ENCODE data around the gene KLHL7. TPM values are rescaled to one million over a fixed set of nuclear protein-coding genes. Genes with fewer than 3 reads are reported as not detected.

The KLHL7 gene
- total RNA-seq, 3 donors from 2014 or later (not counting 1 experiment from before 2014, with no cell fraction given) = 13.9 to 19.1 (median 14.5) TPM

- no peaks in the 10 kb centered on the region for H3K4me1 ChIP-seq (ENCODE audit: control insufficient read depth, insufficient read depth, low read length)
- 66% methylated on average over 3 of the region's 4 CpGs for WGBS (ENCODE audit: insufficient coverage)
- no peaks in the 10 kb centered on the region for H3K4me1 Mint-ChIP-seq
- intact Hi-C loops (cut with micrococcal nuclease) = no loop called here
- no peak overlapping the region for H3K27ac Mint-ChIP-seq
- H3K4me3 Mint-ChIP-seq = no peak overlapping the region
- H3K36me3 Mint-ChIP-seq = no peaks in the 10 kb centered on the region
- no peaks in the 10 kb centered on the region for H3K27me3 ChIP-seq (ENCODE audit: control insufficient read depth, insufficient read depth, low read length)
- no peak for TF ChIP-seq CTCF (IDR thresholded peaks at IDR 0.05)
- no peaks in the 10 kb centered on the region for H3K9me3 Mint-ChIP-seq
- DNase-seq (no peak), ATAC-seq (no peak)
- H3K4me3 ChIP-seq (ENCODE audit: low read length) = no peak overlapping the region
- peaks cover 2 to 15% of the 10 kb centered on the region in 2 donors for H3K27me3 Mint-ChIP-seq (ENCODE audit: low read depth in 2 of 2)
- H3K36me3 ChIP-seq (ENCODE audit: control insufficient read depth, insufficient read depth, low read length) = no peaks in the 10 kb centered on the region
- H3K9me3 ChIP-seq (ENCODE audit: control insufficient read depth, insufficient read depth, low read length) = no peaks in the 10 kb centered on the region
- H3K27ac ChIP-seq (ENCODE audit: low read length) = no peak overlapping the region
These were observed 121.4 kb downstream of the KLHL7 start for GRCh38 chr7:23226844-23227450.

Other genes starting within 250 kb of the KLHL7 start
- gene HYCC1, start 91.7 kb upstream of the KLHL7 start, total RNA-seq = 10 to 100 TPM; 30.1 to 44.8 (median 34.1) TPM
- gene NUP42, start 76.3 kb downstream of the KLHL7 start, total RNA-seq = 10 to 100 TPM; 37.5 to 41.6 (median 40.2) TPM
- gene GPNMB, start 141.0 kb downstream of the KLHL7 start, total RNA-seq = not detected
- 10 to 100 TPM; 23.4 to 31.8 (median 26.3) TPM for gene MALSU1, start 193.6 kb downstream of the KLHL7 start, total RNA-seq